NCI-H226 (cell line): ENCODE measurements around the gene SCN9A.
"Not testable (repeated sequence)": the region's sequence is repeated elsewhere in the genome, so short reads cannot be mapped to it uniquely, and the experiment has no call there.

Experiments used
- DNase-seq: peaks from one replicate; pipeline ENCODE4 v3.0.0-alpha.2; 2015

Gene SCN9A

DNA sequence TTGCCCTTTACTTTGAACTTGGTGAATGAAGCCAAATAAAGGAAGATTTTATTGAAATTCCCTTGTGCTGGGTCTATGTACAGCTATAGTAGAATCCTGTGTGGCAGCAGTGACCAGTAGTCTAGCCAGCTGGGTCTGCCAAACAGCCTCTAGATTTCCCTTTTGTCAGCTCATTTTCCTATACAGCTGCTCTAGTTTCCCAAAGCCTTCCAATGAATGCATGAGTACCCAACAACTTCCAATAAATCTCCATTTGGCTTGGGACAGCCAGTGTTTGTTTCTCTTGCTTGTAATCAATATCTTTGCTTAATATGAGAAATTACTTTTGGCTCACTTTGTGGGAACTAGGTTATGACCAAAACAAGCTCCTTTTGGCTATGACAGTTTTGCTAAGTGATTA is 43.6 kb downstream of the SCN9A start:
- no peak for DNase-seq

- no peak for DNase-seq
Observed at GRCh38 chr2:166331468-166331867, 44.3 kb downstream of the SCN9A start.

DNA sequence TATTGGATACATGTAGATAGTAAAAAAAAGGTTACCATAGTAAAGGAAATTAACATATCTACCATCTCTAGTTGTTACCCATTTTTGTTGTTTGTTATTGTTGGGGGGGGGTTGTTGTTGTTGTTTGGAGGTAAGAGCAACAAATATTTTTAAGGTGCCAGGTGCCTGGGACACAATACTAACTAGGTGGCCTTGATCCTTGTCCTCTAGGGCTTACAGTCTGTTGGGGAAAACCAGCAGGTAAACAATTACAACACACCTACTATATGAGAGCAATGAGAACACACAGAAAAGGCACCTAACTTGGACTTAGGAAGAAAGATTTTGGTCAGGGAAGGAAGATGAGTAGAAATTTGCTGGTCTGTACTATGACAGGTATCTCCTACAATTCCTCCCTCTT is 46.3 kb downstream of the SCN9A start:
- no peak for DNase-seq

DNA sequence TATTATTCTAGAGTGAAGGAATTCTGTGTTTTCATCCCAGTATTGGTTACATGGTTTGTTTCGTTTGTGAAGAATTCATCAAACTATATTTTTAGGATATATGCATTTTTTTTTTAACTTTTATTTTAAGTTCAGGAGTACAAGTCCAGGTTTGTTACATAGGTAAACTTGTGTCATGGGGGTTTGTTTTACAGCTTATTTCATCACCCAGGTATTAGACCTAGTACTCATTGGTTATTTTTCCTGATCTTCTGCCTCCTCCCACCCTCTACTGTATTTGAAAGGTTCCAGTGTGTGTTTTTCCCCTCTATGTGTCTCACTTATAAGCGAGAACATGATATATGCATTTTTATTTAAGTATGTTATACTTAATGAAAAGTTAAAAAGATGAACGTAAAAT is 47.6 kb downstream of the SCN9A start:
- DNase-seq, result no peak

DNA sequence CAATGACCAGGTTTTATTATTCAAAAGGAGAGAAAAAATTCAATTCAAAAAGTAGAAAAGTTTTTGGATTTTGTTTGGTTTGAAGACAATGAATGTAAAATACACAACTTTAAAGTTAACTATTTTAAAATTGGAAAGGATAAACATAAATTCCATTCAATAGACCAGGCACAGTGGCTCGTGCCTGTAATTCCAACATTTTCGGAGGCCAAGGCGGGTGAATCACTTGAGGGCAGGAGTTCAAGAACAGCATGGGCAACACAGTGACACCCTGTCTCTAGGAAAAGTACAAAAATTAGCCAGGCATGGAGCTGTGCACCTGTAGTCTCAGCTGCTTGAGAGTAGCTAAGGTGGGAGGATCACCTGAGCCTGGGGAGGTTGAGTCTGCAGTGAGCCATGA is 54.7 kb downstream of the SCN9A start:
- DNase-seq, result no peak

DNA sequence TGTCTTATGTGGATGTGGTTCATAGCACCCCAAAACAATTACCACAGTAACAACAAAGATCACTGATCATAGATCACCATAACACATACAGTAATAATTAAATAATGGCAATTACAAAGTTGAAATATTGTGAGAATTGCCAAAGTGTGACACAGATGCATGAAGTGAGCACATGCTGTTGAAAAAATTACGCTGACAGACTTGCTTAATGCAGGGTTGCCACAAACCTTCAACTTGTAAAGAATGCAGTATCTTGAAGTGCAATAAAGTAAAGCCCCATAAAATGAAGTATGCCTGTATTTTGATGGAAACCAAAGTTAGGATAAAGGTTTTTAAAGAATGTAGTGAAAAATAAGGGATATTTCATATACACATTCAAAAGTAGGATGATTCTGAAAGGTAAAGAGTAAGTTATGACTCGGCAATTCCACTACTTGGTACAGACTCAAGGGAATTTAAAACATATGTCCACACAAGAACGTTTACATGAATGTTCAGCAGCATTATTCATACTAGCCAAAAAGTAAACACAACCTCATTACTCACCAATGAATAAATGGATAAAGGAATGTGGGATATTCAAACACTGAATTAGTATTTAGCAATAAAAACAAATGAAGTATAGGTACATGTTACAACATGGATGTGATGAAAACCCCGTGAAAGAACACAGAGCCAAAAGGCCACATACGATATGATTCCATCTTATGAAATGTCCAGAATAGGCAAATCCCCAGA is 61.6 kb downstream of the SCN9A start:
- DNase-seq, result peak; percentile 26

DNA sequence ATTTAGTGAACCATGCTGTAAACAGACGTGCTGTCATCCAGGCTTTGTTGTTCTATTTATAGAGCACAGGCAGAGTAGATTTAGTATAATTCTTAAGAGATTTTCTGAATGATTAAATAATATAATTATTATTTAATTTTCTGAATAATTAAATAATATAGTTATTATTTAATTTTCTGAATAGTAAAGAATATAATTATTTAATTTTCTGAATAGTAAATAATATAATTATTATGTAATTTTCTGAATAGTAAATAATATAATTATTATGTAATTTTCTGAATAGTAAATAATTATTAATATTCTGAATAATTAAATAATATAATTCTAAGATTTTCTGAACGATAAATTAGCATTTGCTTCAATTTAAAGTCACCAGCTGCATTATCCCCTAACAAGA is 62.9 kb downstream of the SCN9A start:
- DNase-seq, result not testable (repeated sequence)

GRCh38 chr2:166307326-166307725 is 68.4 kb downstream of the SCN9A start:
- DNase-seq, result no peak

- DNase-seq, result no peak
Observed at GRCh38 chr2:166304656-166305055, 71.1 kb downstream of the SCN9A start.

GRCh38 chr2:166302036-166302435 is 73.7 kb downstream of the SCN9A start:
- DNase-seq, result no peak

- no peak for DNase-seq
Observed at GRCh38 chr2:166297951-166298350, 77.8 kb downstream of the SCN9A start.

GRCh38 chr2:166293984-166294383 is 81.8 kb downstream of the SCN9A start:
- no peak for DNase-seq

- no peak for DNase-seq
Observed at GRCh38 chr2:166285215-166285614, 90.5 kb downstream of the SCN9A start.

DNA sequence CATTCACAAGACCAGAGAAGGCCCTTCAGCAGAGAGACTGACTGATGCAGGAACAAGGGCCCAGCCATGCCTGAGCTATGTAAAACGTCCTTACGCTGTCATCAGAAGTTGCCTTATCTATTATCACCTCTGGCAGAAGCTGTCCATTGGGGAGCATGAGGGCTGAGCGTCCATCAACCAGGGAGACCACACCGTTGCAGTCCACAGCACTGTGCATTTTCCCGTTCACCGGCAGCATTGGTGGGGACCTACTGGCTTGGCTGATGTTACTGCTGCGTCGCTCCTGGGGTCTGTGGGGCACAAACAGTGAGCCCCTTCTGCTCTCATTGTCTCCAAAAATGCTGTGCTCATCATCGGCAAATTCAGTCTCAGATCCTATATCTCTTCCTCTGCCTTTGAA is 91.4 kb downstream of the SCN9A start:
- no peak for DNase-seq

DNA sequence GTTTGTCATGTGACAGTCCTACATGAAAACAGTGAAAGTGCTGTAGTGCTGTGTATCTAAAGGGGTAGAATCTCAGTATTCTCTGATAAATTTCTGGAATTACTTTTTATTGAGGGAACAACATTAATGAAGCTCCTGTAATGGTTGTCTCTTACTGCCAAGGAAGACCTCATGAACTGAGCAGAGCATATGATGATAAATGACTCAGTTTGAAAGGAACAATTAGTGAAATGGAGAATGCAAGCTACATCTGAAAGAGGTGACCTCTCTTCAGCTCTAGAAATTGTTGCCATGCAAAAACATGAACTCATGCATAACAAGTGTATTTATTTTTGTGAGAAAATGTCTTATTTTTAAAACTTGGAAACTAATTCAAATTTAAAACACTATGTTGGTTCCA is 93.6 kb downstream of the SCN9A start:
- DNase-seq, result no peak

GRCh38 chr2:166278856-166279255 is 96.9 kb downstream of the SCN9A start:
- no peak for DNase-seq

GRCh38 chr2:166270376-166270775 is 105.4 kb downstream of the SCN9A start:
- DNase-seq, result no peak

- no peak for DNase-seq
Observed at GRCh38 chr2:166269322-166269721, 106.4 kb downstream of the SCN9A start.

DNA sequence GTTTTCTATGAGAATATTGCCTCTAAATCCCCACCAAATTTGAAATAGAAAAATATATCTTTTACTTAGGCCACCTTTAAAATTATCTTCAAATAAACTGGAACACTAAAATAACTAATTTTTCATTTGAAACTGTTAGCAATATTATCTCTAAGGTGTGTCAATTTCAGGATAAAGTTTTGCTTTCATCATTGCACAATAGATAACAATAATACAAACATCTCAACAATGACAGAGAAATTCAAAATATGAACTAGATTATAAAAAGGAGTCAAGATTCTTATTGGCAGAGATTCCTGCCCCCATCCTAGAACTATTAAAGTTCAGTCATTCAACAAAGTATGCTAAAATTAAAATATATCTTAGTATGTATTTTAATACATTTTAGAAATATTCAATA is 117.9 kb downstream of the SCN9A start:
- DNase-seq, result no peak

DNA sequence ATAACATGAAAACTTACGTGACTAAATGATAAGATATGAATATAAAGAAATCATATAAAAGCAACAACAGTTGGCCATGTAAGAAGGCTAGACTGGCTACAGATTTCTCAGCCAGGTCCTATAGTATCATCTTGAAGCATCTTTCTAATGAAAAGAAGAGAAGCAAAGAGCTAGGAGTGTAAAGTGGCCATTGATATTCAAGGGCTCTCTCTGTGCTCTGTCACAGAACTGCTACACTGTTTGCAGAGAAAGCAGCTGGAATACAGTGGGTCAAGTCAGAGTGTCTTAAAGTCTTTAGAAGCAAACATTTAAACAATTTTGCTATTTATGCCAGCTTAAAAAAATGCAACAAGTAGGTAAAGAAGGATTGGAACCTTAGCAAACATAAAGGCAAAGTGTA is 118.8 kb downstream of the SCN9A start:
- DNase-seq, result no peak

- DNase-seq, result no peak
Observed at GRCh38 chr2:166249318-166249717, 126.4 kb downstream of the SCN9A start.

GRCh38 chr2:166246901-166247300 is 128.8 kb downstream of the SCN9A start:
- no peak for DNase-seq

GRCh38 chr2:166242309-166242708 is 133.4 kb downstream of the SCN9A start:
- DNase-seq, result no peak

GRCh38 chr2:166240387-166241313 is 135.1 kb downstream of the SCN9A start:
- DNase-seq, result no peak
